HG03097 (cell line): ENCODE results near the gene SRRD.
"Not testable (repeated sequence)": the region's sequence is repeated elsewhere in the genome, so short reads cannot be mapped to it uniquely, and the experiment has no call there.

Source experiments
- ATAC-seq: cut with Tn5 transposase; IDR thresholded peaks from one replicate; pipeline ENCODE4 v1.9.1; 2021; ENCODE audit not compliant: unreplicated experiment, low FRiP score

The SRRD gene

GRCh38 chr22:26483439-26484359, at the start of gene SRRD, which contains the start of gene HPS4:
Gene SRRD (plus strand): TSS chr22:26483877. CDS start chr22:26483891, 14 bp downstream.
Gene HPS4 (minus strand): TSS chr22:26483783. CDS start chr22:26481762, 2,021 bp downstream.
- peak; percentile 62 for ATAC-seq

- ATAC-seq = no peak
Measured at GRCh38 chr22:26435327-26436093, 48.2 kb upstream of the SRRD start.

- no peak for ATAC-seq
Measured at GRCh38 chr22:26436903-26437515, 46.7 kb upstream of the SRRD start.

GRCh38 chr22:26437694-26438392, 45.8 kb upstream of the SRRD start:
- no peak for ATAC-seq

GRCh38 chr22:26438776-26439175, 44.9 kb upstream of the SRRD start:
- not testable (repeated sequence) for ATAC-seq

- ATAC-seq = no peak
Measured at GRCh38 chr22:26439559-26439958, 44.1 kb upstream of the SRRD start.

- no peak for ATAC-seq
Measured at GRCh38 chr22:26442086-26442756, 41.5 kb upstream of the SRRD start.

- ATAC-seq = no peak
Measured at GRCh38 chr22:26443901-26444690, 39.6 kb upstream of the SRRD start.

- no peak for ATAC-seq
Measured at GRCh38 chr22:26444777-26445176, 38.9 kb upstream of the SRRD start.

- no peak for ATAC-seq
Measured at GRCh38 chr22:26445577-26446275, 38.0 kb upstream of the SRRD start.

- ATAC-seq = no peak
Measured at GRCh38 chr22:26446808-26447515, 36.7 kb upstream of the SRRD start.

GRCh38 chr22:26447584-26448329, 35.9 kb upstream of the SRRD start:
- ATAC-seq = no peak

GRCh38 chr22:26448334-26448733, 35.3 kb upstream of the SRRD start:
- ATAC-seq = no peak

GRCh38 chr22:26448941-26449340, 34.7 kb upstream of the SRRD start:
- ATAC-seq = no peak

- no peak for ATAC-seq
Measured at GRCh38 chr22:26450453-26451185, 33.1 kb upstream of the SRRD start.

- ATAC-seq = no peak
Measured at GRCh38 chr22:26452236-26453016, 31.3 kb upstream of the SRRD start.
